ENCODE results near the gene TAF5. TPM values are rescaled to one million over a fixed set of nuclear protein-coding genes. Genes with fewer than 3 reads are reported as not detected.
A peak's percentile ranks its signal among the peaks of the same experiment; 100 is the strongest.

TAF5 gene
- total RNA-seq, 3 donors from 2014 or later (not counting 1 experiment from before 2014, with no cell fraction given): 3.6 to 8.8 (median 6.3) TPM

- DNase-seq: no peak
- H3K36me3 ChIP-seq (ENCODE audit: control insufficient read depth, insufficient read depth, low read length): peaks cover 19% of the 10 kb centered on the region
- Mint-ChIP-seq H3K4me3 (peak overlapping the region; percentile 54), H3K36me3 (no peaks in the 10 kb centered on the region), H3K9me3 (no peaks in the 10 kb centered on the region), H3K4me1 (peaks cover 43 to 45% of the 10 kb centered on the region in 2 donors), H3K27me3 (ENCODE audit: low read depth in 2 of 2) (no peaks in the 10 kb centered on the region), H3K27ac (peak overlapping the region in 1 of 2 donors; percentile 43)
- H3K4me1 ChIP-seq (ENCODE audit: control insufficient read depth, insufficient read depth, low read length): peaks cover 20% of the 10 kb centered on the region
- no peak overlapping the region for H3K4me3 ChIP-seq (ENCODE audit: low read length)
- WGBS (ENCODE audit: insufficient coverage): 87% methylated on average over 14 of the region's 14 CpGs
- H3K27ac ChIP-seq (ENCODE audit: low read length): no peak overlapping the region
- no peaks in the 10 kb centered on the region for H3K9me3 ChIP-seq (ENCODE audit: control insufficient read depth, insufficient read depth, low read length)
- TF ChIP-seq, protein P1, sequence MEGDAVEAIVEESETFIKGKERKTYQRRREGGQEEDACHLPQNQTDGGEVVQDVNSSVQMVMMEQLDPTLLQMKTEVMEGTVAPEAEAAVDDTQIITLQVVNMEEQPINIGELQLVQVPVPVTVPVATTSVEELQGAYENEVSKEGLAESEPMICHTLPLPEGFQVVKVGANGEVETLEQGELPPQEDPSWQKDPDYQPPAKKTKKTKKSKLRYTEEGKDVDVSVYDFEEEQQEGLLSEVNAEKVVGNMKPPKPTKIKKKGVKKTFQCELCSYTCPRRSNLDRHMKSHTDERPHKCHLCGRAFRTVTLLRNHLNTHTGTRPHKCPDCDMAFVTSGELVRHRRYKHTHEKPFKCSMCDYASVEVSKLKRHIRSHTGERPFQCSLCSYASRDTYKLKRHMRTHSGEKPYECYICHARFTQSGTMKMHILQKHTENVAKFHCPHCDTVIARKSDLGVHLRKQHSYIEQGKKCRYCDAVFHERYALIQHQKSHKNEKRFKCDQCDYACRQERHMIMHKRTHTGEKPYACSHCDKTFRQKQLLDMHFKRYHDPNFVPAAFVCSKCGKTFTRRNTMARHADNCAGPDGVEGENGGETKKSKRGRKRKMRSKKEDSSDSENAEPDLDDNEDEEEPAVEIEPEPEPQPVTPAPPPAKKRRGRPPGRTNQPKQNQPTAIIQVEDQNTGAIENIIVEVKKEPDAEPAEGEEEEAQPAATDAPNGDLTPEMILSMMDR (IDR thresholded peaks at IDR 0.05): no peak
- intact Hi-C loops (cut with micrococcal nuclease): no loop called here
- no peaks in the 10 kb centered on the region for H3K27me3 ChIP-seq (ENCODE audit: control insufficient read depth, insufficient read depth, low read length)
- ATAC-seq: no peak
These were observed 26.4 kb downstream of the TAF5 start for GRCh38 chr10:103394180-103394579.

DNA sequence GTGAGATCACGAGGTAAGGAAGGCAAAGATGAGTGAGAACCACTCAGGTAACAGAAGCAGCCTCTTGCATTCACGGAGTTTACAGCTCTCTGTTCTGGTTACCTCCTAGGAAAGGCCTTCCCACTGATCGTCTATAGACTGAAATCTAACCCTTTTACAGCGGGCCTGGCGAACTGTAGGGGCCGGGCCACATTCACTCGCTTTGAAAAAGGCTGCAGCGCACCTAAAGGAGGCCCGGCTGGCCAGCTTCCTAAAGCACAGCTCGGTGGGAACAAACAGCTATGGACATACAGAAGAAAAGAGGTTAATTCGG is 27.9 kb downstream of the TAF5 start:
- Histone ChIP-seq H3K4me3 (ENCODE audit: low read length) (peak overlapping the region; percentile 82), H3K4me1 (ENCODE audit: control insufficient read depth, insufficient read depth, low read length) (peaks cover 20% of the 10 kb centered on the region), H3K36me3 (ENCODE audit: control insufficient read depth, insufficient read depth, low read length) (peaks cover 19% of the 10 kb centered on the region), H3K27ac (ENCODE audit: low read length) (peak overlapping the region; percentile 50), H3K27me3 (ENCODE audit: control insufficient read depth, insufficient read depth, low read length) (no peaks in the 10 kb centered on the region), H3K9me3 (ENCODE audit: control insufficient read depth, insufficient read depth, low read length) (no peaks in the 10 kb centered on the region)
- no peak for DNase-seq
- H3K27me3 Mint-ChIP-seq (ENCODE audit: low read depth in 2 of 2): no peaks in the 10 kb centered on the region
- TF ChIP-seq, protein P1 (IDR thresholded peaks at IDR 0.05): no peak
- H3K4me3 Mint-ChIP-seq: peak overlapping the region; percentile 99
- intact Hi-C loops (cut with micrococcal nuclease): loop anchor here (1.0 kb wide), 1 partner anchor 28 kb away; the partner anchor contains the start of gene TAF5
- H3K9me3 Mint-ChIP-seq: no peaks in the 10 kb centered on the region
- no peak for ATAC-seq
- H3K4me1 Mint-ChIP-seq: peaks cover 43 to 45% of the 10 kb centered on the region in 2 donors
- peak overlapping the region; percentile 96 to 98 for H3K27ac Mint-ChIP-seq
- no peaks in the 10 kb centered on the region for H3K36me3 Mint-ChIP-seq
- WGBS (ENCODE audit: insufficient coverage): 6% methylated on average over 11 of the region's 11 CpGs

- H3K4me1 Mint-ChIP-seq: peaks cover 43 to 45% of the 10 kb centered on the region in 2 donors
- TF ChIP-seq, protein P1 (IDR thresholded peaks at IDR 0.05): no peak
- H3K4me3 Mint-ChIP-seq: peak within 1 kb of the TSS; percentile 99
- H3K27ac ChIP-seq (ENCODE audit: low read length): peak within 1 kb of the TSS; percentile 60
- H3K36me3 Mint-ChIP-seq: no peaks in the 10 kb centered on the region
- ATAC-seq (peak; percentile 97 to 99 (median 99)), DNase-seq (peak; percentile 91 to 97)
- no peaks in the 10 kb centered on the region for H3K9me3 ChIP-seq (ENCODE audit: control insufficient read depth, insufficient read depth, low read length)
- H3K27ac Mint-ChIP-seq: peak within 1 kb of the TSS; percentile 96 to 98
- peaks cover 20% of the 10 kb centered on the region for H3K4me1 ChIP-seq (ENCODE audit: control insufficient read depth, insufficient read depth, low read length)
- no peaks in the 10 kb centered on the region for H3K27me3 ChIP-seq (ENCODE audit: control insufficient read depth, insufficient read depth, low read length)
- H3K36me3 ChIP-seq (ENCODE audit: control insufficient read depth, insufficient read depth, low read length): peaks cover 17% of the 10 kb centered on the region
- no peaks in the 10 kb centered on the region for H3K27me3 Mint-ChIP-seq (ENCODE audit: low read depth in 2 of 2)
- no peaks in the 10 kb centered on the region for H3K9me3 Mint-ChIP-seq
- WGBS (ENCODE audit: insufficient coverage): under 1% methylated on average over 56 of the region's 56 CpGs
- intact Hi-C loops (cut with micrococcal nuclease): loop anchor here (1.0 kb wide), 1 partner anchor 29 kb away; the partner anchor contains the start of gene TAF5
- peak within 1 kb of the TSS; percentile 82 for H3K4me3 ChIP-seq (ENCODE audit: low read length)
These were observed 28.5 kb downstream of the TAF5 start, which contains the start of the genes ATP5MK and PDCD11 for GRCh38 chr10:103396067-103396788. TSS of gene ATP5MK (minus strand) at chr10:103396475. CDS start at chr10:103392457, 4,018 bp downstream. TSS of gene PDCD11 (plus strand) at chr10:103396626. CDS start at chr10:103398427, 1,801 bp downstream.

All from natural killer cell (primary cell).